ENCODE measurements around the gene FMN1. TPM values are rescaled to one million over a fixed set of nuclear protein-coding genes. Genes with fewer than 3 reads are reported as not detected.
A peak's percentile ranks its signal among the peaks of the same experiment; 100 is the strongest.

Gene FMN1
- polyA plus RNA-seq, 1 experiment = 3.7 TPM

GRCh38 chr15:33215941-33216872 lies 21.7 kb upstream of the FMN1 start:
- ChIA-PET POLR2A (interaction anchor here (0.5 kb wide), 1 partner anchor 459 kb away, joined by 5 read pairs; no protein-coding TSS in a partner anchor), CTCF (interaction anchor here (0.5 to 1.8 kb wide), 6 partner anchors 15 to 453 kb away, joined by 3 to 7 read pairs (median 4); no protein-coding TSS in a partner anchor)
- H3K9me3 ChIP-seq (ENCODE audit: control insufficient read depth, insufficient read depth, low read length) = no peaks in the 10 kb centered on the region
- TF ChIP-seq CTCF (IDR thresholded peaks at IDR 0.05; ENCODE audit: low read depth, low read length) = peak; percentile 65
- H3K27ac ChIP-seq (ENCODE audit: low read depth, low read length) = no peak overlapping the region
- no peak for DNase-seq (ENCODE audit: low read depth, low spot score)
- H3K4me3 ChIP-seq (ENCODE audit: low read depth, low read length) = no peak overlapping the region
- peaks cover 8% of the 10 kb centered on the region for H3K27me3 ChIP-seq (ENCODE audit: control insufficient read depth, insufficient read depth, low read length)

GRCh38 chr15:33211176-33211808 lies 16.8 kb upstream of the FMN1 start:
- no peak for DNase-seq (ENCODE audit: low read depth, low spot score)
- H3K27me3 ChIP-seq (ENCODE audit: control insufficient read depth, insufficient read depth, low read length) = peaks cover 8% of the 10 kb centered on the region
- no peak overlapping the region for H3K27ac ChIP-seq (ENCODE audit: low read depth, low read length)
- no peak for TF ChIP-seq CTCF (IDR thresholded peaks at IDR 0.05; ENCODE audit: low read depth, low read length)
- H3K4me3 ChIP-seq (ENCODE audit: low read depth, low read length) = no peak overlapping the region
- CTCF ChIA-PET = interaction anchor here (0.7 kb wide), 1 partner anchor 81 kb away, joined by 4 read pairs; no protein-coding TSS in a partner anchor
- POLR2A ChIA-PET = no interaction called here
- no peaks in the 10 kb centered on the region for H3K9me3 ChIP-seq (ENCODE audit: control insufficient read depth, insufficient read depth, low read length)

GRCh38 chr15:33209575-33210481 lies 15.3 kb upstream of the FMN1 start:
- no peak for DNase-seq (ENCODE audit: low read depth, low spot score)
- Histone ChIP-seq H3K9me3 (ENCODE audit: control insufficient read depth, insufficient read depth, low read length) (no peaks in the 10 kb centered on the region), H3K27ac (ENCODE audit: low read depth, low read length) (no peak overlapping the region), H3K4me3 (ENCODE audit: low read depth, low read length) (no peak overlapping the region), H3K27me3 (ENCODE audit: control insufficient read depth, insufficient read depth, low read length) (peaks cover 6% of the 10 kb centered on the region)
- ChIA-PET CTCF (no interaction called here), POLR2A (no interaction called here)
- TF ChIP-seq CTCF (IDR thresholded peaks at IDR 0.05; ENCODE audit: low read depth, low read length) = no peak

- peaks cover 6% of the 10 kb centered on the region for H3K27me3 ChIP-seq (ENCODE audit: control insufficient read depth, insufficient read depth, low read length)
- no peak for DNase-seq (ENCODE audit: low read depth, low spot score)
- ChIA-PET POLR2A (no interaction called here), CTCF (no interaction called here)
- H3K27ac ChIP-seq (ENCODE audit: low read depth, low read length) = no peak overlapping the region
- no peak for TF ChIP-seq CTCF (IDR thresholded peaks at IDR 0.05; ENCODE audit: low read depth, low read length)
- no peak overlapping the region for H3K4me3 ChIP-seq (ENCODE audit: low read depth, low read length)
- H3K9me3 ChIP-seq (ENCODE audit: control insufficient read depth, insufficient read depth, low read length) = no peaks in the 10 kb centered on the region
These were observed 13.1 kb upstream of the FMN1 start for GRCh38 chr15:33207646-33208045.

Measured in AG04450 (cell line).